ENCODE results near the gene PYROXD2. TPM values are rescaled to one million over a fixed set of nuclear protein-coding genes. Genes with fewer than 3 reads are reported as not detected.

Gene PYROXD2
- total and polyA plus RNA-seq, 2 of the 13 experiments (the other 11 are each of a cell fraction or from before 2014, with no cell fraction given), result 2.0 to 6.2 TPM

- ATAC-seq (no peak), DNase-seq (ENCODE audit: low spot score) (no peak), FAIRE-seq (no peak)
- Histone ChIP-seq H3K27ac (ENCODE audit: extremely low read length, insufficient read depth, low read length) (no peak overlapping the region), H3K36me3 (replicated peaks in 1 of 2; ENCODE audit: control insufficient read depth in 1 of 2, insufficient read depth in 2 of 2, low read length in 2 of 2) (no peaks in the 10 kb centered on the region), H3K27me3 (ENCODE audit: control insufficient read depth in 1 of 2, insufficient read depth in 2 of 2, low read length in 2 of 2) (peaks cover 0 to 1% of the 10 kb centered on the region in 2 experiments; a peak in 2 of 5 replicates), H2AFZ (ENCODE audit: low read length) (no peak overlapping the region), H3K79me2 (ENCODE audit: insufficient read depth, low read length) (no peaks in the 10 kb centered on the region), H4K20me1 (ENCODE audit: insufficient read depth, low read length) (no peaks in the 10 kb centered on the region), H3K4me2 (ENCODE audit: low read depth, low read length) (no peak overlapping the region), H3K9ac (ENCODE audit: insufficient read depth, low read depth, low read length) (no peak overlapping the region), H3K9me3 (ENCODE audit: low read length) (no peaks in the 10 kb centered on the region), H3K4me1 (ENCODE audit: insufficient read depth, low read length) (peaks cover 26% of the 10 kb centered on the region), H3K4me3 (replicated peaks in 1 of 3; ENCODE audit: insufficient read depth in 1 of 3, low read depth in 2 of 3, low read length in 3 of 3) (no peak overlapping the region)
- no peak for TF ChIP-seq ZNF597 (CRISPR knock-in tag; IDR thresholded peaks at IDR 0.05)
- no peak for TF ChIP-seq ATF7-NPFF (CRISPR knock-in tag; IDR thresholded peaks at IDR 0.05; ENCODE audit: low read depth)
- TF ChIP-seq ZBTB25 (CRISPR knock-in tag; IDR thresholded peaks at IDR 0.05), result no peak
- no peak for TF ChIP-seq MYNN (CRISPR knock-in tag; IDR thresholded peaks at IDR 0.05; ENCODE audit: low read depth)
- TF ChIP-seq ISL2 (CRISPR knock-in tag; IDR thresholded peaks at IDR 0.05), result no peak
- no peak for TF ChIP-seq GMEB2 (CRISPR knock-in tag; IDR thresholded peaks at IDR 0.05; ENCODE audit: low read depth)
- no peak for TF ChIP-seq ZFP90 (CRISPR knock-in tag; IDR thresholded peaks at IDR 0.05; ENCODE audit: borderline replicate concordance)
- TF ChIP-seq SAFB2 (CRISPR knock-in tag; IDR thresholded peaks at IDR 0.05; ENCODE audit: borderline replicate concordance, low read depth), result no peak
- TF ChIP-seq DBP (CRISPR knock-in tag; IDR thresholded peaks at IDR 0.05; ENCODE audit: not compliant biosample characterization), result no peak
- TF ChIP-seq ZBTB3 (CRISPR knock-in tag; IDR thresholded peaks at IDR 0.05; ENCODE audit: borderline replicate concordance, low read depth), result no peak
- no peak for TF ChIP-seq CCAR2 (optimal IDR thresholded peaks at IDR 0.05; ENCODE audit: low read depth, low read length)
- CTCF ChIA-PET (ENCODE audit: low intra/inter-chr PET ratio, low total read pairs), result no interaction called here
- WGBS (ENCODE audit: low lambda C conversion rate), result 40% methylated on average over 11 of the region's 15 CpGs
- BruUV-seq (replicated peaks), result no TSS peak
- in situ Hi-C loops (cut with HindIII; ENCODE audit: extremely low pct_ligation_motif_present, low pct_unique_long_range_greater_than_20kb) (loop anchor here (25.0 kb wide), 1 partner anchor 578 kb away; no protein-coding TSS in a partner anchor), intact Hi-C loops (cut with micrococcal nuclease; ENCODE audit: unreplicated experiment) (no loop called here)
- POLR2A ChIA-PET, result no interaction called here
Observed at GRCh38 chr10:98458809-98459784, 44.1 kb upstream of the PYROXD2 start.
